Activated T-cell treated with anti-CD3 and anti-CD28 coated beads, Interleukin-2, amount 50 U/mL, for 72 hours (primary cell): ENCODE measurements around the gene RANBP3. TPM values are rescaled to one million over a fixed set of nuclear protein-coding genes. Genes with fewer than 3 reads are reported as not detected.

Source experiments
- ATAC-seq, 2 donors: fragments of 150-1000 bp; cut with Tn5 transposase; replicated peaks in 1 of 2; 2 replicates each; pipeline ENCODE4 v1.10.0; 2021; ENCODE audit warnings: moderate library complexity in 2 of 2, mild to moderate bottlenecking in 1 of 2
- DNase-seq, 2 donors: peaks; one replicate each; pipeline ENCODE4 v3.0.0; 2021 to 2022; ENCODE audit warnings: mixed read lengths in 1 of 2
- H3K27ac Mint-ChIP-seq: one replicate; pipeline ENCODE4 v1.8.0; 2022; ENCODE audit warnings: mild to moderate bottlenecking, moderate library complexity, mixed read lengths
- H3K27me3 Mint-ChIP-seq: one replicate; pipeline ENCODE4 v1.8.0; 2022; ENCODE audit warnings: low read depth, mixed read lengths
- H3K36me3 Mint-ChIP-seq, 2 donors: one replicate each; pipeline ENCODE4 v1.8.0; 2022; ENCODE audit warnings: mixed read lengths in 2 of 2, mild to moderate bottlenecking in 1 of 2; ENCODE audit not compliant: insufficient read depth in 2 of 2
- H3K4me1 Mint-ChIP-seq: one replicate; pipeline ENCODE4 v1.8.0; 2022; ENCODE audit warnings: low read depth, mixed read lengths
- H3K4me3 Mint-ChIP-seq, 2 donors: one replicate each; pipeline ENCODE4 v1.8.0; 2022; ENCODE audit warnings: mild to moderate bottlenecking in 2 of 2, mixed read lengths in 2 of 2, moderate library complexity in 2 of 2
- H3K9me3 Mint-ChIP-seq, 2 donors: one replicate each; pipeline ENCODE4 v1.8.0; 2022; ENCODE audit warnings: mixed read lengths in 2 of 2
- total RNA-seq, 2 donors: library from RNA; stranded (reverse); gene quantifications; one replicate each; pipeline ENCODE4 v1.2.3, GENCODE V29; 2022

Gene RANBP3
- total RNA-seq, 2 donors from 2014 or later: 89.2 to 108 TPM

GRCh38 chr19:5913739-5914357 lies 64.1 kb downstream of the RANBP3 start, which contains the start of gene CAPS:
Gene CAPS (plus strand): TSS chr19:5914254. CDS start chr19:5914407, 153 bp downstream.
- DNase-seq: no peak
- ATAC-seq: no peak
- no peaks in the 10 kb centered on the region for H3K27me3 Mint-ChIP-seq
- H3K4me3 Mint-ChIP-seq: no peak within 1 kb of the TSS
- H3K27ac Mint-ChIP-seq: no peak within 1 kb of the TSS
- H3K9me3 Mint-ChIP-seq: no peaks in the 10 kb centered on the region
- H3K36me3 Mint-ChIP-seq: peaks cover 0 to 3% of the 10 kb centered on the region in 2 donors
- no peaks in the 10 kb centered on the region for H3K4me1 Mint-ChIP-seq

DNA sequence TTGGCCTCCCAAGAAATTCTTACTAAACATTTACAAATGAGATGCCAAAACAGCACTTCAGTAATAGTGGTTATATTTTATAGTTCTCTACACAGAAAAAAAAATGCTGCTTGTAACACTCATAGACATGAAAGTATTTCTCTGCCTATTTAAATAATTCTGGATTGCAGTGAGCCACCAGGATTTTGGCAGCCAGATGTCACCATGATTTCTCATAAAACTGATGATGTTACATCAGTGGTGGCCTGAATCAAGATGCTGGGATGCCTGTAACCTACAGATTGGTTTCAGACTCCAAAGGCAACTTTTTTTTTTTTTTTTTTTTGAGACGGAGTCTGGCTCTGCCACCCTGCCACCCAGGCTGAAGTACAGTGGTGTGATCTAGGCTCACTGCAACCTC lies 66.6 kb downstream of the RANBP3 start:
- no peaks in the 10 kb centered on the region for H3K9me3 Mint-ChIP-seq
- ATAC-seq: no peak
- no peaks in the 10 kb centered on the region for H3K36me3 Mint-ChIP-seq
- no peak overlapping the region for H3K4me3 Mint-ChIP-seq
- no peak for DNase-seq
- no peak overlapping the region for H3K27ac Mint-ChIP-seq
- H3K4me1 Mint-ChIP-seq: peaks cover 9% of the 10 kb centered on the region
- no peaks in the 10 kb centered on the region for H3K27me3 Mint-ChIP-seq

DNA sequence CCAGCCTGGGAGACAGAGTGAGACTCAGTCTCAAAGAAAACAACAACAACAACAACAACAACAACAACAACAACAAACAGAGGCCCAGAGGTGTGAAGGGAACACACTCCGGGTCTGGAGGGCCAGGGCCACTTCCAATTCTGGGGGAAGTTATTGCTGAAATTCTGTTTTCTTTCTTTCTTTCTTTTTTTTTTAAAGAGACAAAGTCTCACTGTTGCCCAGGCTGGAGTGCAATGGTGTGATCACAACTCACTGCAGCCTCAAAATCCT lies 67.4 kb downstream of the RANBP3 start:
- Mint-ChIP-seq H3K4me1 (peaks cover 15% of the 10 kb centered on the region), H3K27ac (no peak overlapping the region), H3K27me3 (no peaks in the 10 kb centered on the region), H3K4me3 (no peak overlapping the region), H3K9me3 (no peaks in the 10 kb centered on the region), H3K36me3 (no peaks in the 10 kb centered on the region)
- DNase-seq (no peak), ATAC-seq (no peak)

GRCh38 chr19:5908773-5909442 lies 69.0 kb downstream of the RANBP3 start:
- no peak overlapping the region for H3K4me3 Mint-ChIP-seq
- no peak for DNase-seq
- no peaks in the 10 kb centered on the region for H3K9me3 Mint-ChIP-seq
- H3K36me3 Mint-ChIP-seq: no peaks in the 10 kb centered on the region
- no peak overlapping the region for H3K27ac Mint-ChIP-seq
- ATAC-seq: no peak
- H3K4me1 Mint-ChIP-seq: peaks cover 15% of the 10 kb centered on the region
- H3K27me3 Mint-ChIP-seq: no peaks in the 10 kb centered on the region

DNA sequence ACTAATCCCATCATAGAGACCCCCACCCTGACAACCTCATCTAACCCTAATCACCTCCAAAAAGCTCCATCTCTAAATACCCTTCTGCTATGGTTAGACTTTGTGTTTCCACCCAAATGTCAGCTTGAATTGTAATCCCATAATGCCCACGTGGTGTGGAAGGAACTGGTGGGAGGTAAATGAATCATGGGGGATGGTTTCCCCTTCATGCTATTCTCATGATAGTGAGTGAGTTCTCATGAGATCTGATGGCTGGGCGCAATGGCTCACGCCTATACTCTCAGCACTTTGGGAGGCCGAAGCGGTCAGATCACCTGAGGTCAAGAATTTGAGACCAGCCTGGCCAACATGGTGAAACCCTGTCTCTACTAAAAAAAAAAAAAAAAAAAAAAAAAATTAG lies 70.7 kb downstream of the RANBP3 start:
- H3K4me1 Mint-ChIP-seq: peaks cover 24% of the 10 kb centered on the region
- peak; percentile 15 to 16 for DNase-seq
- H3K27me3 Mint-ChIP-seq: no peaks in the 10 kb centered on the region
- H3K9me3 Mint-ChIP-seq: no peaks in the 10 kb centered on the region
- peaks cover 6 to 8% of the 10 kb centered on the region in 2 donors for H3K36me3 Mint-ChIP-seq
- peak overlapping the region in 1 of 2 donors; percentile 62 for H3K4me3 Mint-ChIP-seq
- H3K27ac Mint-ChIP-seq: peak overlapping the region; percentile 7
- no peak for ATAC-seq

- no peak for ATAC-seq
- Mint-ChIP-seq H3K27me3 (no peaks in the 10 kb centered on the region), H3K36me3 (peaks cover 6 to 12% of the 10 kb centered on the region in 2 donors), H3K4me3 (peak overlapping the region; percentile 96 to 99), H3K27ac (peak overlapping the region; percentile 65), H3K4me1 (peaks cover 43% of the 10 kb centered on the region), H3K9me3 (no peaks in the 10 kb centered on the region)
- DNase-seq: no peak
These were observed 72.7 kb downstream of the RANBP3 start for GRCh38 chr19:5905114-5905778.

DNA sequence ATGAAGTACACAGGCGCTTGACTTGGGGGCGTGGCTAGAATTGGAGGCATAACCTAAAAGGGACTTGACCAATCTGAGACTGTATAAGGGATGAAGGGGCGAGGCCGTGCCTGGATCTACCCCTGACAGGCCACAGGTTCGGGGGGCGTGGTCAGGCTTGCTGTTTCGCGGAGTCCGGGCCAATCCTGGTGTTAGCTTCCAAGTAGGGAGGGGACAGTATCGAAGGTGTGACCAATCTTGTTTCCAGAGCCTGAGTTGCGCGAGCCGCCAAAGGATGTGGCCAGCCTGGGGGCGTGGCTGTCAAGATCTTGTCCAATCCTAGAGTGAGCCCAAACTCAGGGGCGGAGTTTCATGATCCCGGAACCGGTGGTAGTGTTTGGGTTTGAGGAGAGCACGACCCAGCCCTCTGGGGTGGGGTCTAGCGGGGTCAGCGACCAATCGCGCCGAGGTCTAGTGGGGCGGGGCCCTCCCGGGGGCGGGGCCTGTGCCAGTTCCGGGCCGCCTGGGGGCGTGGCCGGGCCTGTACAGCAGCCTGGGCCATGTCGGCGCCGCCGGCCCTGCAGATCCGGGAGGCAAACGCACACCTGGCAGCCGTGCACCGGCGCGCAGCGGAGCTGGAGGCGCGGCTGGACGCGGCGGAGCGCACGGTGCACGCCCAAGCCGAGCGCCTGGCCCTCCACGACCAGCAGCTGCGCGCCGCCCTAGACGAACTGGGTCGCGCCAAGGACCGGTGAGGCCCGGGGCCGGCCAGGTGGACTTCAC lies 73.4 kb downstream of the RANBP3 start, which contains the start of gene VMAC:
Gene VMAC, plus strand, starts transcription at position 521 of the 762 bp plus-strand sequence. Its CDS starts 19 bp downstream, at position 540.
- peak; percentile 82 for ATAC-seq

GRCh38 chr19:5903624-5904351 lies 74.2 kb downstream of the RANBP3 start, which contains the start of gene NDUFA11:
Gene NDUFA11 (minus strand): TSS chr19:5903790. CDS start chr19:5903708, 82 bp downstream.
- peak within 1 kb of the TSS; percentile 96 to 99 for H3K4me3 Mint-ChIP-seq
- H3K4me1 Mint-ChIP-seq: peaks cover 48% of the 10 kb centered on the region

More for the DNA sequence above, 73.4 kb downstream of the RANBP3 start, which contains the start of gene VMAC:
- Mint-ChIP-seq H3K27me3 (no peaks in the 10 kb centered on the region), H3K4me3 (peak within 1 kb of the TSS; percentile 96 to 99), H3K9me3 (no peaks in the 10 kb centered on the region), H3K36me3 (peaks cover 6 to 16% of the 10 kb centered on the region in 2 donors), H3K27ac (peak within 1 kb of the TSS; percentile 96), H3K4me1 (peaks cover 48% of the 10 kb centered on the region)
- peak; percentile 100 for DNase-seq

GRCh38 chr19:5903056-5903623 lies 74.8 kb downstream of the RANBP3 start:
- peaks cover 48% of the 10 kb centered on the region for H3K4me1 Mint-ChIP-seq
- peak overlapping the region; percentile 96 to 99 for H3K4me3 Mint-ChIP-seq
- peaks cover 6 to 16% of the 10 kb centered on the region in 2 donors for H3K36me3 Mint-ChIP-seq
- ATAC-seq (no peak), DNase-seq (peak; percentile 19 to 25)
- H3K27me3 Mint-ChIP-seq: no peaks in the 10 kb centered on the region
- no peaks in the 10 kb centered on the region for H3K9me3 Mint-ChIP-seq
- H3K27ac Mint-ChIP-seq: peak overlapping the region; percentile 96

More at GRCh38 chr19:5903624-5904351, 74.2 kb downstream of the RANBP3 start, which contains the start of gene NDUFA11:
- no peaks in the 10 kb centered on the region for H3K27me3 Mint-ChIP-seq
- ATAC-seq: peak; percentile 62 to 64
- peaks cover 6 to 16% of the 10 kb centered on the region in 2 donors for H3K36me3 Mint-ChIP-seq
- H3K9me3 Mint-ChIP-seq: no peaks in the 10 kb centered on the region
- peak within 1 kb of the TSS; percentile 96 for H3K27ac Mint-ChIP-seq
- peak; percentile 97 for DNase-seq

- DNase-seq (no peak), ATAC-seq (no peak)
- H3K27me3 Mint-ChIP-seq: no peaks in the 10 kb centered on the region
- peaks cover 6 to 16% of the 10 kb centered on the region in 2 donors for H3K36me3 Mint-ChIP-seq
- peaks cover 34% of the 10 kb centered on the region for H3K4me1 Mint-ChIP-seq
- no peak overlapping the region for H3K4me3 Mint-ChIP-seq
- H3K9me3 Mint-ChIP-seq: no peaks in the 10 kb centered on the region
- peak overlapping the region; percentile 1 for H3K27ac Mint-ChIP-seq
These were observed 77.0 kb downstream of the RANBP3 start for GRCh38 chr19:5900976-5901375.

DNA sequence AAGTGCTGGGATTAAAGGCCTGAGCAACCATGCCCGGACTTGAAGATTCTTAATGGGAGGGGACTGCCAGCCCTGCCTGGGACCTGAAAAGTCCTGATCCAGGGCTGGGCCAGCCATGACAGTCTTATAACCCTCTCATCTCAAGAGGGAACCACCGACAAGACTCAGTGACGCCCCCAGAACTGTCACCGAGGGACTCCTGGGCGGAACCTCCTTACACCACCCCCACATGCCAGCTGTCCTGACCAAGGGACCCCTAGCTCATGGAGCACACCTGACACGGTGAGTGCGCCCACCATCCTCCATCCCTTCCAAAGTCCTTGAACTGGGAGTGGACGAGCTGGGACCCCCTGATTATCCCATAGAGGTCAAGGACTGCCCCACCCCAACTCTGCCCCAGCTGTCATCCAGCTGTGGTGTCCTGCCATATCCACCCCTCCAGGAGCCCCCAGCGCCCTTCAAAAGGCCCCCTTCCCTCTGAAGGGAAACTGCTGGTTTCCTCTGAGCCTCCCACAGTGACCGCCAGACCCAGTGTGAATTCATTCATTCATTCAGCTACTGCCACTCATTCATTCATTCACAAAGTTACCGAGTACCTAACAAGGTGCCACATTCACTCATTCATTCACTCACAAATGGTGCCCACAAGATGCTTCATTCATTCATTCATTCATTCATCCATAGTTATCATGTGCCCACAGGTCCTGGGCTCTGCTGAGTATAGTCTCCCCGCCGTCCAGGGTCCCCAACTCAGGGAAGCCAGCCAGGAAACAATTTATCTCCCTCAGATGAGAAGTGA lies 78.0 kb downstream of the RANBP3 start:
- H3K27ac Mint-ChIP-seq: peak overlapping the region; percentile 42
- H3K4me3 Mint-ChIP-seq: no peak overlapping the region
- peaks cover 6 to 18% of the 10 kb centered on the region in 2 donors for H3K36me3 Mint-ChIP-seq
- H3K4me1 Mint-ChIP-seq: peaks cover 33% of the 10 kb centered on the region
- ATAC-seq (no peak), DNase-seq (no peak)
- H3K27me3 Mint-ChIP-seq: no peaks in the 10 kb centered on the region
- H3K9me3 Mint-ChIP-seq: no peaks in the 10 kb centered on the region
